OCI-LY3 (cell line): Measurements from ENCODE around the gene CRCP.

Source experiments
- H2AFZ ChIP-seq: fragments of 200-600, 300-600 bp; shearing (Covaris generic); 2 replicates; pipeline ENCODE4 v1.6.0; 2014; ENCODE audit warnings: antibody characterized with exemption, low read depth, low read length
- H3K27ac ChIP-seq: fragments of 200-600, 300-600 bp; sonication (generic); 2 replicates; pipeline ENCODE4 v1.5.1; 2014; ENCODE audit warnings: mild to moderate bottlenecking, low read length, moderate library complexity, mixed read lengths
- H3K27me3 ChIP-seq: fragments of 200-600, 300-600 bp; sonication (generic); 2 replicates; pipeline ENCODE4 v1.6.1; 2014; ENCODE audit warnings: low read depth, low read length, mixed read lengths
- H3K36me3 ChIP-seq: fragments of 200-600, 300-600 bp; sonication (generic); replicated peaks from 2 replicates; pipeline ENCODE3; 2014; ENCODE audit warnings: low read depth, low read length, mixed read lengths
- H3K4me1 ChIP-seq: fragments of 300-600, 200-600 bp; sonication (generic); 2 replicates; pipeline ENCODE4 v1.6.1; 2014; ENCODE audit warnings: low read length, mixed read lengths
- H3K4me2 ChIP-seq: fragments of 200-600, 300-600 bp; sonication (generic); 2 replicates; pipeline ENCODE4 v1.6.1; 2014; ENCODE audit warnings: low read length, mixed read lengths
- H3K4me3 ChIP-seq: fragments of 300-600, 200-600 bp; sonication (generic); 2 replicates; pipeline ENCODE4 v1.5.1; 2014; ENCODE audit warnings: antibody characterized with exemption, mild to moderate bottlenecking, low read length, moderate library complexity
- H3K79me2 ChIP-seq: fragments of 300-600, 200-600 bp; shearing (Covaris generic); 2 replicates; pipeline ENCODE4 v1.6.1; 2014; ENCODE audit warnings: mild to moderate bottlenecking, low read length, mixed read lengths
- H3K9ac ChIP-seq: fragments of 300-600, 200-600 bp; shearing (Covaris generic); 2 replicates; pipeline ENCODE4 v1.6.0; 2014; ENCODE audit warnings: mild to moderate bottlenecking, low read length, moderate library complexity
- H3K9me3 ChIP-seq: fragments of 200-600, 300-600 bp; shearing (Covaris generic); 2 replicates; pipeline ENCODE4 v1.6.1; 2014; ENCODE audit warnings: low read length, mixed read lengths; ENCODE audit not compliant: insufficient read depth
- H4K20me1 ChIP-seq: fragments of 200-600, 300-600 bp; sonication (generic); 2 replicates; pipeline ENCODE4 v1.6.1; 2016; ENCODE audit warnings: low read length, mixed read lengths; ENCODE audit not compliant: insufficient read depth
- EZH2phosphoT487 ChIP-seq: fragments of 200-600 bp; shearing (Covaris generic); IDR thresholded peaks from 2 replicates; pipeline ENCODE4 v1.6.1; 2018; ENCODE audit warnings: antibody characterized with exemption, mixed run types, low read depth
- TF ChIP-seq, protein P1 (sequence below): fragments of 200-600, 300-600 bp; sonication (generic); IDR thresholded peaks from 2 replicates; pipeline ENCODE4 v1.5.1; 2014; ENCODE audit warnings: antibody characterized with exemption, low read length, low read depth

Gene CRCP

GRCh38 chr7:66193146-66193725, 78.6 kb downstream of the CRCP start:
- H3K4me1 ChIP-seq, result no peaks in the 10 kb centered on the region
- H3K36me3 ChIP-seq, result no peaks in the 10 kb centered on the region
- peaks cover 3% of the 10 kb centered on the region; the same call in 1 of the 2 replicates for H3K27me3 ChIP-seq
- no peaks in the 10 kb centered on the region for H4K20me1 ChIP-seq
- no peak overlapping the region for H3K4me3 ChIP-seq
- no peak for TF ChIP-seq EZH2phosphoT487
- TF ChIP-seq, protein P1, sequence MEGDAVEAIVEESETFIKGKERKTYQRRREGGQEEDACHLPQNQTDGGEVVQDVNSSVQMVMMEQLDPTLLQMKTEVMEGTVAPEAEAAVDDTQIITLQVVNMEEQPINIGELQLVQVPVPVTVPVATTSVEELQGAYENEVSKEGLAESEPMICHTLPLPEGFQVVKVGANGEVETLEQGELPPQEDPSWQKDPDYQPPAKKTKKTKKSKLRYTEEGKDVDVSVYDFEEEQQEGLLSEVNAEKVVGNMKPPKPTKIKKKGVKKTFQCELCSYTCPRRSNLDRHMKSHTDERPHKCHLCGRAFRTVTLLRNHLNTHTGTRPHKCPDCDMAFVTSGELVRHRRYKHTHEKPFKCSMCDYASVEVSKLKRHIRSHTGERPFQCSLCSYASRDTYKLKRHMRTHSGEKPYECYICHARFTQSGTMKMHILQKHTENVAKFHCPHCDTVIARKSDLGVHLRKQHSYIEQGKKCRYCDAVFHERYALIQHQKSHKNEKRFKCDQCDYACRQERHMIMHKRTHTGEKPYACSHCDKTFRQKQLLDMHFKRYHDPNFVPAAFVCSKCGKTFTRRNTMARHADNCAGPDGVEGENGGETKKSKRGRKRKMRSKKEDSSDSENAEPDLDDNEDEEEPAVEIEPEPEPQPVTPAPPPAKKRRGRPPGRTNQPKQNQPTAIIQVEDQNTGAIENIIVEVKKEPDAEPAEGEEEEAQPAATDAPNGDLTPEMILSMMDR, result no peak
- no peaks in the 10 kb centered on the region for H3K9me3 ChIP-seq
- no peak overlapping the region for H3K27ac ChIP-seq
- no peak overlapping the region for H3K4me2 ChIP-seq
- H3K9ac ChIP-seq, result no peak overlapping the region
- no peak overlapping the region for H2AFZ ChIP-seq
- no peaks in the 10 kb centered on the region for H3K79me2 ChIP-seq

GRCh38 chr7:66198469-66198868, 83.8 kb downstream of the CRCP start:
- H3K4me1 ChIP-seq, result no peaks in the 10 kb centered on the region
- H3K9ac ChIP-seq, result no peak overlapping the region
- no peak overlapping the region for H3K27ac ChIP-seq
- H4K20me1 ChIP-seq, result no peaks in the 10 kb centered on the region
- H3K36me3 ChIP-seq, result no peaks in the 10 kb centered on the region
- H2AFZ ChIP-seq, result no peak overlapping the region
- H3K27me3 ChIP-seq, result peaks cover 9% of the 10 kb centered on the region; the same call in 1 of the 2 replicates
- no peak overlapping the region for H3K4me3 ChIP-seq
- no peak for TF ChIP-seq EZH2phosphoT487
- TF ChIP-seq, protein P1, result no peak
- H3K4me2 ChIP-seq, result no peak overlapping the region
- no peaks in the 10 kb centered on the region for H3K9me3 ChIP-seq
- no peaks in the 10 kb centered on the region for H3K79me2 ChIP-seq

DNA sequence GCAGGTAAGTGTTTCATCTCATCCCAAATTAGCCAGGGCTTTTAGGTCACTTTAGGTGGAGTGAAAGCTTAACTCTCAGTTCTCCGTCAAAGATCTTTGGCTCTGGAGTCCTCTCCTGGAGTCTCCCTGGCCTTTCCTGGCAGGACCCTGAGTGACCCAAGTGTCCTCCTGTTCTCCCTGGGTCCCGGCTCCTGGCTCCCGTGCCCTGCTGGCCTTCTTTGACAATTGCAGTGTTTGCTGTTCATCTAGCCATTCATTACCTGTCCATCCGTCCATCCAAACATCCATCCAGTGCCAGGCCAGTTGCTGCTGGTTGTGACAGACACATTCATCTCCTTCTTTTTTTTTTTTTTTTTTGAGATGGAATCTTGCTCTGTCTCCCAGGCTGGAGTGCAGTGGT, 84.3 kb downstream of the CRCP start:
- H3K4me1 ChIP-seq, result no peaks in the 10 kb centered on the region
- no peak overlapping the region for H2AFZ ChIP-seq
- H3K9ac ChIP-seq, result no peak overlapping the region
- H3K9me3 ChIP-seq, result no peaks in the 10 kb centered on the region
- H3K79me2 ChIP-seq, result no peaks in the 10 kb centered on the region
- H3K4me2 ChIP-seq, result no peak overlapping the region
- TF ChIP-seq, protein P1, result no peak
- no peak for TF ChIP-seq EZH2phosphoT487
- H3K4me3 ChIP-seq, result no peak overlapping the region
- H4K20me1 ChIP-seq, result no peaks in the 10 kb centered on the region
- no peak overlapping the region for H3K27ac ChIP-seq
- no peaks in the 10 kb centered on the region for H3K36me3 ChIP-seq
- H3K27me3 ChIP-seq, result peaks cover 9% of the 10 kb centered on the region; the same call in 1 of the 2 replicates

DNA sequence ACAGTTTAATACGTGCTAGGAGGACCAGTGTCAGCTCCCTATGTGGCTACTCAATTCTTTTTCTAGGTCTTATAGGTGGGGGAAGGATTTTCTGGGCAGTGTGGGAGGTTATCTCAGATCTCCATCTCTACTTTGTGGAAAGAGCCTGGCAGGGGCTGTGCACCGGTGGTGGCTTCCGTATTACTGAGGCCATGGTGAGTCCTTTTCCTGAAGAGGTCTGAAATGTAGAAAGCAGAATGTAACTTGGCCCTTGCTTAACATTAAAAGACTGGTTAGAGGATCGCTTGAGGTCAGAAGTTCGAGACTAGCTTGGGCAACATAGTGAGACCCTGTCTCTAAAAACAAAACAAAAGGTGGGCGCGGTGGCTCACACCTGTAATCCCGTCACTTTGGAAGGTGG, 87.8 kb downstream of the CRCP start:
- Histone ChIP-seq H3K4me2 (no peak overlapping the region), H3K4me1 (peaks cover 5% of the 10 kb centered on the region; the same call in 1 of the 2 replicates), H3K79me2 (no peaks in the 10 kb centered on the region), H2AFZ (0 out of 2 replicates have a peak overlapping the region, but pooled peaks have one; percentile 35), H3K4me3 (no peak overlapping the region), H3K9ac (no peak overlapping the region), H3K9me3 (no peaks in the 10 kb centered on the region), H3K27me3 (0 out of 2 replicates have a peak, but pooled peaks cover 10% of the 10 kb centered on the region), H4K20me1 (no peaks in the 10 kb centered on the region), H3K36me3 (no peaks in the 10 kb centered on the region), H3K27ac (no peak overlapping the region)
- no peak for TF ChIP-seq EZH2phosphoT487
- TF ChIP-seq, protein P1, result no peak
